Kidney (tissue), 14 donors: ENCODE data around the gene PKNOX2. TPM values are rescaled to one million over a fixed set of nuclear protein-coding genes. Genes with fewer than 3 reads are reported as not detected.

Source experiments
- DNase-seq, 5 donors: peaks; one replicate each; pipeline ENCODE4 v3.0.0-alpha.2; 2013 to 2020
- FAIRE-seq: peaks from 2 replicates; lab custom pipeline; 2012; peaks lifted over from hg19 to GRCh38; lab: Jason Lieb, UNC
- H3K27ac ChIP-seq, 2 donors: one replicate each; pipeline ENCODE4 v1.7.0; 2013; ENCODE audit warnings: low read depth in 2 of 2, low read length in 2 of 2, inconsistent platforms in 1 of 2
- H3K27me3 ChIP-seq: one replicate; pipeline ENCODE4 v1.7.1; 2013; ENCODE audit warnings: low read length, inconsistent platforms; ENCODE audit not compliant: control insufficient read depth, insufficient read depth
- H3K36me3 ChIP-seq, 3 donors: one replicate each; pipeline versions ENCODE4 v1.7.0 to v1.7.1; 2013; ENCODE audit warnings: low read length in 3 of 3, control low read depth in 1 of 3, inconsistent platforms in 1 of 3; ENCODE audit not compliant: insufficient read depth in 3 of 3, control insufficient read depth in 2 of 3
- H3K4me1 ChIP-seq, 3 donors: one replicate each; pipeline versions ENCODE4 v1.7.0 to v1.7.1; 2013; ENCODE audit warnings: low read length in 3 of 3, inconsistent platforms in 1 of 3, low read depth in 1 of 3; ENCODE audit not compliant: control insufficient read depth in 2 of 3, insufficient read depth in 2 of 3
- H3K4me3 ChIP-seq, 3 donors: one replicate each; pipeline versions ENCODE4 v1.7.0 to v1.8.1; 2013; ENCODE audit warnings: low read length in 3 of 3, control low read depth in 1 of 3, inconsistent platforms in 1 of 3
- H3K9ac ChIP-seq, 3 donors: one replicate each; pipeline versions ENCODE4 v1.7.0 to v1.7.1; 2013; ENCODE audit warnings: low read length in 3 of 3, control low read depth in 1 of 3, inconsistent platforms in 1 of 3
- H3K9me3 ChIP-seq, 3 donors: one replicate each; pipeline versions ENCODE4 v1.7.0 to v1.7.1; 2013; ENCODE audit warnings: low read length in 3 of 3, control low read depth in 1 of 3, inconsistent platforms in 1 of 3; ENCODE audit not compliant: control insufficient read depth in 2 of 3, insufficient read depth in 1 of 3
- intact Hi-C: fragments of 100-400 bp; cut with DNase I; formaldehyde crosslinking; loops from one replicate; pipeline ENCODE4 v1.11.1; 2022
- polyA plus RNA-seq: library from polyadenylated mRNA; stranded (reverse); fragments of 350-450 nt; fragmentation: Illumina TruSeq; extraction: RNeasy Lipid Tissue Mini Kit (QIAGEN cat#74804); gene quantifications from one replicate; pipeline ENCODE4 v1.2.3, GENCODE V29; 2014; ENCODE audit warnings: low read depth, low replicate concordance; ENCODE audit not compliant: insufficient read depth
- total RNA-seq: library from RNA; stranded (reverse); fragmentation: NEBNext Ultra II Directional; extraction: Animal tissue kit (Norgen Biotek cat#: 25700); gene quantifications from one replicate; pipeline ENCODE4 v1.2.1, GENCODE V29; 2021
- TF ChIP-seq, protein P1 (sequence below): IDR thresholded peaks from 3 replicates; pipeline ENCODE4 v1.5.1; 2012; ENCODE audit warnings: mild to moderate bottlenecking, moderate library complexity, borderline replicate concordance; ENCODE audit not compliant: insufficient read depth; ENCODE audit errors: extremely low read depth
- donor health status: control.
- donor health status: control.
- donor health status: control.
- donor health status: control.
- donor health status: control.
- donor health status: DM: yes; HTN: yes; CAD: no.
- donor health status: Normal renal cell carcinoma (clear cell type).

Gene PKNOX2
- total and polyA plus RNA-seq, 2 donors from 2014 or later: 1.5 to 6.0 TPM

- no peak overlapping the region for H3K4me3 ChIP-seq
- no peak overlapping the region for H3K27ac ChIP-seq
- TF ChIP-seq, protein P1, sequence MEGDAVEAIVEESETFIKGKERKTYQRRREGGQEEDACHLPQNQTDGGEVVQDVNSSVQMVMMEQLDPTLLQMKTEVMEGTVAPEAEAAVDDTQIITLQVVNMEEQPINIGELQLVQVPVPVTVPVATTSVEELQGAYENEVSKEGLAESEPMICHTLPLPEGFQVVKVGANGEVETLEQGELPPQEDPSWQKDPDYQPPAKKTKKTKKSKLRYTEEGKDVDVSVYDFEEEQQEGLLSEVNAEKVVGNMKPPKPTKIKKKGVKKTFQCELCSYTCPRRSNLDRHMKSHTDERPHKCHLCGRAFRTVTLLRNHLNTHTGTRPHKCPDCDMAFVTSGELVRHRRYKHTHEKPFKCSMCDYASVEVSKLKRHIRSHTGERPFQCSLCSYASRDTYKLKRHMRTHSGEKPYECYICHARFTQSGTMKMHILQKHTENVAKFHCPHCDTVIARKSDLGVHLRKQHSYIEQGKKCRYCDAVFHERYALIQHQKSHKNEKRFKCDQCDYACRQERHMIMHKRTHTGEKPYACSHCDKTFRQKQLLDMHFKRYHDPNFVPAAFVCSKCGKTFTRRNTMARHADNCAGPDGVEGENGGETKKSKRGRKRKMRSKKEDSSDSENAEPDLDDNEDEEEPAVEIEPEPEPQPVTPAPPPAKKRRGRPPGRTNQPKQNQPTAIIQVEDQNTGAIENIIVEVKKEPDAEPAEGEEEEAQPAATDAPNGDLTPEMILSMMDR: no peak
- no peaks in the 10 kb centered on the region for H3K9me3 ChIP-seq
- intact Hi-C loops: no loop called here
- DNase-seq (peak; percentile 52 to 85 (median 79)), FAIRE-seq (no peak)
- no peaks in the 10 kb centered on the region for H3K27me3 ChIP-seq
- H3K9ac ChIP-seq: no peak overlapping the region
- peaks cover 0 to 3% (median 0%) of the 10 kb centered on the region in 3 donors for H3K4me1 ChIP-seq
- no peaks in the 10 kb centered on the region for H3K36me3 ChIP-seq
Observed at GRCh38 chr11:125408311-125408711, 243.8 kb downstream of the PKNOX2 start.

DNA sequence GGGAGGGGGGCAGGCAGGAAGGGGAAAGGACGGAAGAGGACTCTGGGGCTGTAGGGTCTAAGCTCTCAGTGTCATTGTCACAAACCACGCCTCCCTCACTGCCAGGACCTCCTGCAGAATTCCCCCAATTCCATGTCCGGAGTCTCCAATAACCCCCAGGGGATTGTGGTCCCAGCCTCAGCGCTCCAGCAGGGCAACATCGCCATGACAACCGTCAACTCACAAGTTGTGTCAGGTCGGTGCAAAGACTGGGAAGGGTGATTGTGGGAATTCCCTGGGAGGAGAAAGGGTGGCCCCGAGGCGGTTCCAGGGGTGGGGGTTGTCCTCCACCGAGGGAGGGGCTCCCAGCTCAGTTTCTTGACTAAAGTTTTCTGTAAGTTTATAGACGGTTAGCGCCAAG, 245.5 kb downstream of the PKNOX2 start:
- DNase-seq: peak in 4 of 5 donors; percentile 37 to 67 (median 52)
- FAIRE-seq: no peak

DNA sequence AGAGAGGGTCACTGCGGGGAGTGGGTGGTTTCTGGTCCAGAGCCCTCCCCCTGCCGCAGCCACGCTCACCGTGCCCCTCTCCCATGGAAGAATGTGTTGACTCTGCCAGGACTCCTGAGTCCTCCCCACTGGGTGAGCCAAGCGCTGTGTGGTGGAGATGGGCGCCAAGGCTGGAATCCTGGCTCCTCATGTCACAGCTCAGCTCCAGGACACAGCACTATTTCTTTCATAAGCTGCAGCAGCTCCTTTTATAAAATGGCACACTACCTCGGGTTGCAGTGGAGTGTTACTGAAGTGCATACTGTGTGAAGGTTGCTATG, 247.6 kb downstream of the PKNOX2 start:
- peak in 1 of 5 donors; percentile 49 for DNase-seq
- Histone ChIP-seq H3K27ac (no peak overlapping the region), H3K4me3 (no peak overlapping the region), H3K27me3 (no peaks in the 10 kb centered on the region), H3K9ac (no peak overlapping the region), H3K9me3 (no peaks in the 10 kb centered on the region), H3K36me3 (no peaks in the 10 kb centered on the region), H3K4me1 (no peaks in the 10 kb centered on the region)
- TF ChIP-seq, protein P1: no peak
- intact Hi-C loops: no loop called here
- no peak for FAIRE-seq

More for the DNA sequence above, 245.5 kb downstream of the PKNOX2 start:
- H3K4me3 ChIP-seq: no peak overlapping the region
- no peak overlapping the region for H3K9ac ChIP-seq
- TF ChIP-seq, protein P1: no peak
- no peaks in the 10 kb centered on the region for H3K9me3 ChIP-seq
- no peaks in the 10 kb centered on the region for H3K4me1 ChIP-seq
- H3K27ac ChIP-seq: no peak overlapping the region
- intact Hi-C loops: no loop called here
- H3K36me3 ChIP-seq: no peaks in the 10 kb centered on the region
- H3K27me3 ChIP-seq: no peaks in the 10 kb centered on the region

GRCh38 chr11:125412509-125412908, 248.0 kb downstream of the PKNOX2 start:
- FAIRE-seq (no peak), DNase-seq (peak in 1 of 5 donors; percentile 33)
- no peak overlapping the region for H3K4me3 ChIP-seq
- TF ChIP-seq, protein P1: no peak
- no peaks in the 10 kb centered on the region for H3K27me3 ChIP-seq
- no peaks in the 10 kb centered on the region for H3K9me3 ChIP-seq
- no peak overlapping the region for H3K9ac ChIP-seq
- intact Hi-C loops: no loop called here
- no peak overlapping the region for H3K27ac ChIP-seq
- H3K4me1 ChIP-seq: no peaks in the 10 kb centered on the region
- H3K36me3 ChIP-seq: no peaks in the 10 kb centered on the region
